NCI-H146 treated with DMSO at 0.1 percent for 48 hours (cell line): ENCODE results near the gene SEPSECS.
"Not testable (repeated sequence)": the region's sequence is repeated elsewhere in the genome, so short reads cannot be mapped to it uniquely, and the experiment has no call there.

Experiments
- DNase-seq: peaks from one replicate; lab custom pipeline; 2025; ENCODE audit not compliant: unreplicated experiment; lab: John Stamatoyannopoulos, UW

SEPSECS gene

DNA sequence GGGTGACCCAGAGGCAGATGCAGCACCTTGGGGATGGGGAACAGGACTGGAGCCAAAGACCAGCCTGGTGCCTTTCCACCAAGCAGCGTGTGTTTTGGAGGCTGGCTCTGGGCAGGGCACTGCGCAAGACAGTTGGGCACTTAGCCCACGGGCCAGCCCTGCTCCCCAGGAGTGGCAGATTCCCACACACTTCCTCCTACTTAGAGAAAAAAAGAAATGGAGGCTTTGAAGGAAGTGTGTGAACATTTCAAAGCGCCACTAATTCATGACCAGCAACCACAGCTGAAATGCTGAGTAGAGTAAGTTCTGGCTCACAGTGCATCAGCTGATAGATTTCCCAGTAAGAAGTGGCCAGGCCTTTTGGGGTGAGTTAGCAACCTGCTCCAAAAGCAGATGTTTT is 74.6 kb downstream of the SEPSECS start:
- no peak for DNase-seq

DNA sequence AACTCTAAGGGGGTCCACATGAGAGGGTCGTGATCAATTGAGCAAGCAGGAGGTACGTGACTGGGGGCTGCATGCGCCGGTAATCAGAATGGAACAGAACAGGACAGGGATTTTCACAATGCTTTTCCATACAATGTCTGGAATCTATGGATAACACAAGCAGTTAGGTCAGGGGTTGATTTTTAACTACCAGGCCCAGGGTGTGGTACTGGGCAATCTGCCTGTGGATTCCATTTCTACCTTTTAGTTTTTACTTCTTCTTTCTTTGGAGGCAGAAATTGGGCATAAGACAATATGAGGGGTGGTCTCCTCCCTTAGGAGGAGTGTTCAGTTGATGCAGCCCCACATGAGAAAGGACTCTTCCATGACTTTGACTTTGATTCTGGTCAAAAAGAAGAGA is 76.8 kb downstream of the SEPSECS start:
- DNase-seq: not testable (repeated sequence)

DNA sequence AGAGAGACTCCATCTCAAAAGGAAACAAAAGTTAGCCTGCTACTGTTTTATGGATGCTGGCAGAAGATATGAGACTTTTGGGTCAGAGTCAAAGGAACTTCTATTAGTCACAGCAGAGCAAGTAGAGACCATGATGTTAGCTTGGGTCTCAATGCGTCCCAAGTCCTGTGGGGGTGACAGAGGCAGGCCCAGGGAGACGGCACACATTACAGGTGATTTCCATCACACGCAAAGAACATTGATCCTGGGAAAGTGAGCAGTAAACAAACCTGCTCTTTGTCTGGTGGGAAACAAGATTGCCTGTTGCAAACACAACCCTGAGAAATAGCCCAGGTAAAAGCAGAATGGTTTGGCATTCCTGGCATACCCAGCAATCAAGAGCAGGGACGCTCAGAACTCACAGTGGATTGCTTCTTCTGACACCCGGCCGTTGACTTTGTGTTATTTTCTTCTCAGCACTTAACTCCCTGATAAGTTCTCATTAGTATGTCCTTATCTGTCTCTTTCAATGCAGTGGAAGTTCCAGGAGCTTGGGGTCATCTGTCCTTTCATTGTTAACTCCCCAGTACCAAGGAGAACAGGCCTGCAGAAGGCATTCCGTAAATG is 78.3 kb downstream of the SEPSECS start:
- DNase-seq: no peak

DNA sequence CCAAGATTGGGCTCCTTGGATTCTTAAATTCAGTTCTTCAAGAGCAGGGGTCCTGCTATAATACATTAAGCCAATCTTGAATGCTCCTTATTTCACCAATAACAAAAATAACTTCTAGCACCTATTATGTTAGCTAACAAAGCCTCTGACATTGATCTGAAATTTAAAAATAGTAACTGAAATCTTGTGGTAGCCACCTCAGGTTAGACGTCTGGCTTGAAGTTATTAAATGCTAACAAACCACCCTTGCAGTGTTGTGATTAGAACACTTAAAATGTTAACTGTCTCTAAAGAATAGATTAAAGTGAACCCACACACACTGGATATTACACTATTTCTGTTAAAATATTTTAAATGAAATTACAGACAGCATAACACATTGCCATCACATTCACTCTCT is 79.7 kb downstream of the SEPSECS start:
- no peak for DNase-seq

DNA sequence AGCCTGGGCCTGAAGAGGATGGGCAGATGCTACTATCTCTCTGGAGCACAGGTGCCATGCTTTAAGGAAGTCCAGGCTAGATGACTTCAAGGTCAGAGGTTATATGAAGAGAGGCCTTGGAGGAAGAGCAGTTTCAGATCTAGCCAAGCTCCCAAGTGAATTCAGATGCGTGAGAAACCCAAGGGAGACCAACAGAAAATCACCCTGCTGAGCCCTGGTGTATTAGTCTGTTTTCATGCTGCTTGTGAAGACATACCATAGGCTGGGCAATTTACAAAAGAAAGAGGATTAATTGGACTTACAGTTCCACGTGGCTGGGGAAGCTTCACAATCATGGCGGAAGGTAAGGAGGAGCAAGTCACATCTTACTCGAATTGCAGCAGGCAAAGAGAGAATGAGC is 81.7 kb downstream of the SEPSECS start:
- no peak for DNase-seq

DNA sequence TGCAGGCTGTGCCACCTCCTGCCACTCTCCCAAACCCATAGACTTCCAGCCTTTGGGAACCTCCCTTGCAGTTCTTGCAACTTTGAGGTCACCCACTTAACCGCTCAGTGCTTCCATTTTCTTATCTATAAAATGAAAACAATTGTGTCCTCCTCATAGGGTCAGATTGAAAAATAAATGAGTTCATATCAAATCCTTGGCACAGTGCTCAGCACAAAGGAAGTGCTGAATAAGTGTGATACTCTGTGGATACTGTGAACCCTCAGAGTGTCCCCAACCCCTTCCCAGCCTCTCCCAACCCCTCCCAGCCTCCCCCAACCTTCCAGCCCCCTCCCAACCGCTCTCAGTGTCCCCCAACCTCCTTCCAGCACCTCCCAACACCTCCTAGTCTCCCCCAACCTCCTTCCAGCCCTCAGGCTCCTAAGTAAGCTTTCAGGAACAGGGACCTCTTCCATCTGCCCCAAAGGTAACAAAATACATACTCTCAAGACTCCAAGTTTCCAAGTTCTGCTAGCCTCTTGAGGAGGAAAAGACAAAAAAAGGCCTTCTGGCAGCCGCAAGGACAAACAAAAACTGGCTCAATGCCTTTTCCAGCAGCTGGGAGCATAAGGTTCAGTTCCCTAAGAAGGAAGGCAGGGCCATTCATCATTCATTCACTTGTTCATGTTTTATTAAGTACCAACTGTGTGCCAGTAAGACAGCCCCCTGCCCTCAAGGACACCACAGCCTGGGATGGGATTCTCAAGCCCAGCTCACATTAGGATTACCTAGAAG is 83.4 kb downstream of the SEPSECS start:
- DNase-seq: no peak

DNA sequence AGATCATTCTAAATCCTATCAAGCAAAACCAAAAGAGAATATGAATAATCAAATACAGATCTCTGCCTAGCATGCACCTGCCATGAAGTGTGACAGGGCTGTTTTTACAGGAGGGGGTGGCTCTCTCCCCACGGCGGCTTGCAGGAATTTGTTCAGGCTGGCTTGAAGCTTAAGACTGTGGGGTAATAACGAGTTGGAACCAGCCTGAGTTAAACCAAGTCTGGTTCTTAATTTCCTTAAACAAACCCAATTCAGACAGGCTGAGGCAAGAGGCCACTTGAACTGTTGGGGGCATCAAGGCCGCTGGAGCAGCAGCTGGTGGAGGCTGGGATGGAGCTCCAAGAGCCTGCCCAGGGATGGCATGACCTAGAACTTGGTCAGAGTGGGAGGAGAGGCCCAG is 84.4 kb downstream of the SEPSECS start:
- no peak for DNase-seq

DNA sequence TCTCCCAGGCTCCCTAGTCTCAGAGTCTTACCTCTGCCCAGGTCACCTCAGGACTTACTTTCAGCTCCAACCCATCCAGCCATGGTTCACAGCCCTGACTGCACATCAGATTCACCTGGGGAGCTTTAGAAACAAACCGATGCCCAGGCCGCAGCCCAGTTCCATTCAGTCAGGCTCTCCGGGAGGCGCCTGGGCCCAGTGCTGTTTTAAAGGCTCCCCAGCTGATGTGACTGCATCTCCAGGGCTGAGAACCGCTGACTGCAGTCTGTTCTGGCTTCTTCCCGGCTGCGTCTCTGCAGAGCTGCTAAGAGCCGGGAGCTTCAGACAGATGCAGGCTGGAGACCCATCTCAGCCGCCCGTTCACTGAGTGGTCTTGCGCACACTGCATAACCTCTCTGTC is 85.1 kb downstream of the SEPSECS start:
- DNase-seq: no peak

DNA sequence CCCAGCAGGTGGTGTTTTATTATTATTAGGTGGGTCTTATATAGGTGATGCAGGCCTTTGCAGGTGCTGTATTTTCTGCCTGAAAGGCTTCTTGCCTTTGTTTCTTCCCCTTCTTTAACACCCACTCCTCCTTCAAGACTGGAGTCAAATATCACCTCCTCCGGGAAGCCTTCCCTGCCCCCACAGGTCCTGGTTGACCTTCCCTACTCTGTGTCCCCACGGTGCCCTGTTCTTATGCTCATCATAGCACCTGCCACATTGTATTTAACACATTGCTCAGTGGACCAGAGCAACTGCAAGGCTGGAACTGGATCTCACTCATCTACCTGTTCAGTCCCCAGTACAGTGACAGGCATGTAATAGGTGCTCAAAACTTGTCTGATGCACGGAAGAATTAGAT is 89.7 kb downstream of the SEPSECS start:
- no peak for DNase-seq
